GM12878 (cell line): ENCODE results near the gene FCAMR. TPM values are rescaled to one million over a fixed set of nuclear protein-coding genes. Genes with fewer than 3 reads are reported as not detected.

Experiments
- ATAC-seq: fragments of 200-7000 bp; cut with Tn5 transposase; 3 replicates; pipeline ENCODE4 v1.9.1; 2020; ENCODE audit warnings: mild to moderate bottlenecking, moderate library complexity
- BruUV-seq: library from RNA; stranded (reverse); fragments of 400-500 nt; replicated peaks from 2 replicates; lab custom pipeline; 2021; lab: Mats Ljungman, UMichigan
- CTCF ChIA-PET: fragments of 300-600 bp; sonication (Branson Sonifier 250); formaldehyde crosslinking; extraction: SDS; loops from one replicate; lab custom pipeline; 2021; ENCODE audit warnings: inconsistent platforms; lab: Yijun Ruan, JAX
- POLR2A ChIA-PET: fragments of 350-600 bp; formaldehyde crosslinking; extraction: SDS; loops from one replicate; lab custom pipeline; 2021; ENCODE audit warnings: inconsistent platforms; lab: Charles Lee
- RAD21 ChIA-PET: fragments of 300-600 bp; sonication (Branson Sonifier 250); formaldehyde crosslinking; loops from one replicate; lab custom pipeline; 2023; ENCODE audit warnings: antibody characterized with exemption; ENCODE audit not compliant: unreplicated experiment; lab: Charles Lee
- SMC1A ChIA-PET: fragments of 300-600 bp; sonication (Branson Sonifier 250); formaldehyde crosslinking; loops from one replicate; lab custom pipeline; 2023; ENCODE audit not compliant: unreplicated experiment, uncharacterized antibody; lab: Charles Lee
- DNase-seq: peaks from one replicate; pipeline ENCODE4 v3.0.0-alpha.2; 2011; ENCODE audit warnings: low read depth, low spot score
- FAIRE-seq: peaks from 3 replicates; lab custom pipeline; 2011; peaks lifted over from hg19 to GRCh38; lab: Jason Lieb, UNC
- H2AFZ ChIP-seq: 2 replicates; pipeline ENCODE4 v1.6.0; 2011; ENCODE audit warnings: low read depth, low read length, control low read depth; ENCODE audit not compliant: control insufficient read depth
- H3K27ac ChIP-seq: 2 replicates; pipeline ENCODE4 v1.5.1; 2011; ENCODE audit warnings: control low read depth; ENCODE audit not compliant: control insufficient read depth, insufficient read depth
- H3K27me3 ChIP-seq, 2 experiments: replicated peaks in 1 of 2; 2 replicates each; pipeline versions ENCODE4 v1.6.0 to v1.6.1; 2011; ENCODE audit warnings: low read length in 1 of 2; ENCODE audit not compliant: control insufficient read depth in 2 of 2, insufficient read depth in 2 of 2
- H3K36me3 ChIP-seq, 2 experiments: 2 replicates each; pipeline ENCODE4 v1.5.1; 2011; ENCODE audit warnings: low read length in 1 of 2; ENCODE audit not compliant: control insufficient read depth in 2 of 2, insufficient read depth in 2 of 2
- H3K4me1 ChIP-seq: 2 replicates; pipeline ENCODE4 v1.6.1; 2011; ENCODE audit warnings: mild to moderate bottlenecking, low read length, moderate library complexity, mixed read lengths; ENCODE audit not compliant: control insufficient read depth, insufficient read depth
- H3K4me2 ChIP-seq: 2 replicates; pipeline ENCODE4 v1.6.0; 2011; ENCODE audit warnings: control low read depth; ENCODE audit not compliant: control insufficient read depth, insufficient read depth
- H3K4me3 ChIP-seq: fragments of 200-600 bp; sonication (generic); 2 replicates; pipeline ENCODE4 v1.5.1; 2016
- H3K79me2 ChIP-seq: 2 replicates; pipeline ENCODE4 v1.6.0; 2011; ENCODE audit warnings: low read length; ENCODE audit not compliant: control insufficient read depth, insufficient read depth
- H3K9ac ChIP-seq: 2 replicates; pipeline ENCODE4 v1.8.0; 2011; ENCODE audit warnings: low read length, control low read depth, mixed read lengths; ENCODE audit not compliant: control insufficient read depth, insufficient read depth
- H3K9me3 ChIP-seq: replicated peaks from 3 replicates; pipeline ENCODE4 v1.5.1; 2011; ENCODE audit warnings: mild to moderate bottlenecking, low read length; ENCODE audit not compliant: control insufficient read depth, insufficient read depth
- H4K20me1 ChIP-seq: 2 replicates; pipeline ENCODE4 v1.6.0; 2011; ENCODE audit not compliant: control insufficient read depth, insufficient read depth
- ATF2 ChIP-seq: IDR thresholded peaks from 2 replicates; pipeline ENCODE4 v1.6.1; 2012; ENCODE audit warnings: low read length, inconsistent platforms
- CTCF ChIP-seq, 3 experiments: IDR thresholded peaks in 2 of 3; conservative IDR thresholded peaks in 1 of 3; 2 replicates each; pipeline ENCODE4 v1.5.1; 2011; ENCODE audit warnings: low read depth in 3 of 3, low read length in 3 of 3, mild to moderate bottlenecking in 3 of 3, control low read depth in 2 of 3, moderate library complexity in 2 of 3, inconsistent platforms in 1 of 3, mixed read lengths in 1 of 3; ENCODE audit not compliant: control insufficient read depth in 2 of 3, insufficient read depth in 1 of 3; ENCODE audit errors: extremely low read depth in 1 of 3
- ETV6 ChIP-seq, 2 experiments: fragments of 450-650 bp in 1 of 2; IDR thresholded peaks in 1 of 2; conservative IDR thresholded peaks in 1 of 2; 2 replicates each; pipeline ENCODE4 v1.6.1; 2014; ENCODE audit warnings: antibody characterized with exemption in 1 of 2, borderline replicate concordance in 1 of 2, low read depth in 1 of 2, mild to moderate bottlenecking in 1 of 2, moderate library complexity in 1 of 2
- HDAC6 ChIP-seq: fragments of 200-600 bp; sonication (generic); IDR thresholded peaks from one replicate; pipeline ENCODE4 v1.8.0; 2017; ENCODE audit warnings: antibody characterized with exemption; ENCODE audit not compliant: unreplicated experiment
- HDGF ChIP-seq: fragments of 450-650 bp; IDR thresholded peaks from 2 replicates; pipeline ENCODE4 v1.6.1; 2016; ENCODE audit warnings: antibody characterized with exemption
- HSF1 ChIP-seq: fragments of 150-350 bp; IDR thresholded peaks from 2 replicates; pipeline ENCODE4 v1.6.1; 2014; ENCODE audit warnings: mild to moderate bottlenecking, low read depth, low read length
- MEF2A ChIP-seq: IDR thresholded peaks from 2 replicates; pipeline ENCODE4 v1.6.1; 2011; ENCODE audit warnings: low read depth, mild to moderate bottlenecking, low read length, moderate library complexity; ENCODE audit not compliant: insufficient read depth
- NKRF ChIP-seq: fragments of 450-650 bp; conservative IDR thresholded peaks from 2 replicates; pipeline ENCODE4 v1.6.1; 2017; ENCODE audit warnings: mild to moderate bottlenecking, moderate library complexity
- RB1 ChIP-seq: fragments of 450-650 bp; formaldehyde crosslinking; IDR thresholded peaks from 2 replicates; pipeline ENCODE4 v1.6.1; 2017; ENCODE audit warnings: mild to moderate bottlenecking, borderline replicate concordance
- SREBF2 ChIP-seq: IDR thresholded peaks from 2 replicates; pipeline ENCODE4 v1.6.1; 2012; ENCODE audit warnings: mild to moderate bottlenecking, low read length
- WGBS: methylation state at CpG from one replicate; pipeline ENCODE4 v1.1.6; 2016; ENCODE audit warnings: low lambda C conversion rate; ENCODE audit not compliant: insufficient replicate concordance, insufficient coverage; ENCODE audit errors: missing lambda C conversion rate; 5-methylcytosine and 5-hydroxymethylcytosine counted together
- in situ Hi-C: fragments of 300-500 bp; cut with MboI; formaldehyde crosslinking; loops from 9 replicates; pipeline ENCODE4 v1.14.3; 2018; ENCODE audit warnings: mixed read lengths
- intact Hi-C: fragments of 100-400 bp; cut with micrococcal nuclease; formaldehyde crosslinking; loops from one replicate; pipeline ENCODE4 v1.14.2; 2022; ENCODE audit not compliant: unreplicated experiment
- polyA plus RNA-seq, 11 experiments: library from polyadenylated mRNA; depleted of rRNA in 4 of 11; unstranded in 6 of 11; stranded (reverse) in 5 of 11; fragments of >200 nt; fragmentation: Nextera tagmentation in 4 of 11; fragmentation: Illumina TruSeq in 1 of 11; extraction: Ambion mirVana in 4 of 11; extraction: Trizol in 1 of 11; gene quantifications; 1 replicate in 1 of 11; 2 replicates in 10 of 11; pipeline versions ENCODE4 v1.2.1 to v1.2.3, GENCODE V29; 2011 to 2016; ENCODE audit warnings: inconsistent platforms in 2 of 11, missing spikeins in 2 of 11, low read depth in 1 of 11
- total RNA-seq, 4 experiments: library from RNA; depleted of rRNA in 3 of 4; stranded (reverse); fragments of >200 nt in 3 of 4; fragmentation: Illumina TruSeq in 1 of 4; extraction: Trizol in 1 of 4; gene quantifications; 2 replicates each; pipeline versions ENCODE4 v1.2.1 to v1.2.3, GENCODE V29; 2013 to 2021

The FCAMR gene
- total and polyA plus RNA-seq, 10 of the 15 experiments (the other 5 are each of a cell fraction or from before 2014, with no cell fraction given), result 0.04 to 0.15 (median 0.06) TPM; not detected in 3

- Histone ChIP-seq H3K4me2 (no peak overlapping the region), H3K36me3 (no peaks in the 10 kb centered on the region), H2AFZ (no peak overlapping the region), H3K4me3 (no peak overlapping the region), H3K9ac (no peak overlapping the region), H3K9me3 (no peaks in the 10 kb centered on the region), H4K20me1 (no peaks in the 10 kb centered on the region), H3K27ac (no peak overlapping the region), H3K79me2 (no peaks in the 10 kb centered on the region), H3K4me1 (peaks cover 3% of the 10 kb centered on the region), H3K27me3 (no peaks in the 10 kb centered on the region)
- in situ Hi-C loops, result no loop called here
- intact Hi-C loops, result no loop called here
- ChIA-PET CTCF (interaction anchor here (1.3 kb wide), 1 partner anchor 29 kb away, joined by 6 read pairs; no protein-coding TSS in a partner anchor), POLR2A (no interaction called here), SMC1A (interaction anchor here (0.8 to 2.4 kb wide), 4 partner anchors 12 to 297 kb away, joined by 3 to 5 read pairs (median 4); no protein-coding TSS in a partner anchor), RAD21 (interaction anchor here (1.1 to 1.2 kb wide), 2 partner anchors 21 to 25 kb away, joined by 3 to 4 read pairs; no protein-coding TSS in a partner anchor)
- DNase-seq (no peak), FAIRE-seq (no peak), ATAC-seq (no peak)
- BruUV-seq, result no TSS peak
- 62% methylated on average over 6 of the region's 6 CpGs for WGBS
- TF ChIP-seq HDAC6 (no peak), RB1 (no peak), CTCF (IDR thresholded peaks at IDR 0.05 in 2 of 3, conservative IDR thresholded peaks at IDR 0.05 in 1 of 3; ENCODE audit: control insufficient read depth in 2 of 3, extremely low read depth in 1 of 3, insufficient read depth in 1 of 3, low read depth in 3 of 3, low read length in 3 of 3) (no peak), HSF1 (no peak), SREBF2 (no peak), NKRF (no peak), MEF2A (no peak), ETV6 (conservative IDR thresholded peaks at IDR 0.05 in 1 of 2, IDR thresholded peaks at IDR 0.05 in 1 of 2; ENCODE audit: borderline replicate concordance in 1 of 2, low read depth in 1 of 2) (no peak), HDGF (no peak), ATF2 (no peak)
Observed at GRCh38 chr1:206960676-206961386, 9.4 kb downstream of the FCAMR start.
